ENCODE data around the gene PCCA. TPM values are rescaled to one million over a fixed set of nuclear protein-coding genes. Genes with fewer than 3 reads are reported as not detected.

PCCA gene
- total and polyA plus RNA-seq, 2 donors (not counting 1 experiment from before 2014, with no cell fraction given): 4.8 to 17.4 TPM

GRCh38 chr13:100333141-100333540, 244.2 kb downstream of the PCCA start:
- intact Hi-C loops (cut with micrococcal nuclease): no loop called here
- H3K9me3 ChIP-seq (ENCODE audit: control extremely low read depth in 1 of 3, control insufficient read depth in 2 of 3, insufficient read depth in 1 of 3, low read length in 2 of 3): peaks cover 0 to 4% (median 2%) of the 10 kb centered on the region in 3 donors
- no peak overlapping the region for H3K27ac Mint-ChIP-seq
- no peak overlapping the region for H3K4me3 ChIP-seq (ENCODE audit: control extremely low read depth in 1 of 5, extremely low read depth in 1 of 5, insufficient read depth in 1 of 5, low read depth in 2 of 5, low read length in 4 of 5)
- no peaks in the 10 kb centered on the region for H3K27me3 Mint-ChIP-seq
- H3K9ac ChIP-seq (ENCODE audit: low read length): no peak overlapping the region
- no peaks in the 10 kb centered on the region for H3K27me3 ChIP-seq (replicated peaks in 1 of 4; ENCODE audit: control extremely low read depth in 1 of 4, control insufficient read depth in 3 of 4, insufficient read depth in 4 of 4, low read length in 3 of 4)
- H2AFZ ChIP-seq (ENCODE audit: insufficient read depth, low read depth, low read length, poor library complexity, severe bottlenecking): no peak overlapping the region
- peaks cover 6% of the 10 kb centered on the region for H3K9me3 Mint-ChIP-seq (ENCODE audit: insufficient read depth)
- POLR2A ChIA-PET: no interaction called here
- H3K36me3 ChIP-seq (replicated peaks in 1 of 2; ENCODE audit: control extremely low read depth in 1 of 2, control insufficient read depth in 1 of 2, extremely low read depth in 1 of 2, insufficient read depth in 2 of 2, low read length in 1 of 2): no peaks in the 10 kb centered on the region
- no CpG with 5 or more reads among the region's 1 CpG for WGBS (ENCODE audit: insufficient coverage)
- CTCF ChIA-PET: no interaction called here
- H3K4me1 Mint-ChIP-seq: no peaks in the 10 kb centered on the region
- no peaks in the 10 kb centered on the region for H3K79me2 ChIP-seq (ENCODE audit: control insufficient read depth, insufficient read depth, low read length)
- no peak for ATAC-seq (ENCODE audit: low read depth)
- H3K27ac ChIP-seq (ENCODE audit: low read length in 2 of 2): no peak overlapping the region
- TF ChIP-seq, protein P1, sequence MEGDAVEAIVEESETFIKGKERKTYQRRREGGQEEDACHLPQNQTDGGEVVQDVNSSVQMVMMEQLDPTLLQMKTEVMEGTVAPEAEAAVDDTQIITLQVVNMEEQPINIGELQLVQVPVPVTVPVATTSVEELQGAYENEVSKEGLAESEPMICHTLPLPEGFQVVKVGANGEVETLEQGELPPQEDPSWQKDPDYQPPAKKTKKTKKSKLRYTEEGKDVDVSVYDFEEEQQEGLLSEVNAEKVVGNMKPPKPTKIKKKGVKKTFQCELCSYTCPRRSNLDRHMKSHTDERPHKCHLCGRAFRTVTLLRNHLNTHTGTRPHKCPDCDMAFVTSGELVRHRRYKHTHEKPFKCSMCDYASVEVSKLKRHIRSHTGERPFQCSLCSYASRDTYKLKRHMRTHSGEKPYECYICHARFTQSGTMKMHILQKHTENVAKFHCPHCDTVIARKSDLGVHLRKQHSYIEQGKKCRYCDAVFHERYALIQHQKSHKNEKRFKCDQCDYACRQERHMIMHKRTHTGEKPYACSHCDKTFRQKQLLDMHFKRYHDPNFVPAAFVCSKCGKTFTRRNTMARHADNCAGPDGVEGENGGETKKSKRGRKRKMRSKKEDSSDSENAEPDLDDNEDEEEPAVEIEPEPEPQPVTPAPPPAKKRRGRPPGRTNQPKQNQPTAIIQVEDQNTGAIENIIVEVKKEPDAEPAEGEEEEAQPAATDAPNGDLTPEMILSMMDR (IDR thresholded peaks at IDR 0.05): no peak
- no peak for TF ChIP-seq EZH2 (IDR thresholded peaks at IDR 0.05; ENCODE audit: borderline replicate concordance, insufficient read depth, low read depth, low read length, poor library complexity, severe bottlenecking)
- no peak overlapping the region for H3K4me2 ChIP-seq (replicated peaks; ENCODE audit: low read depth, low read length, poor library complexity, severe bottlenecking)
- H3K4me3 Mint-ChIP-seq: no peak overlapping the region
- no peak for DNase-seq
- no peaks in the 10 kb centered on the region for H4K20me1 ChIP-seq (ENCODE audit: control insufficient read depth, insufficient read depth, low read length, poor library complexity, severe bottlenecking)
- no peaks in the 10 kb centered on the region for H3K4me1 ChIP-seq (ENCODE audit: control insufficient read depth in 2 of 2, insufficient read depth in 2 of 2, low read length in 2 of 2)

GRCh38 chr13:100334214-100334613, 245.3 kb downstream of the PCCA start:
- TF ChIP-seq, protein P1 (IDR thresholded peaks at IDR 0.05): no peak
- no peak for TF ChIP-seq EZH2 (IDR thresholded peaks at IDR 0.05; ENCODE audit: borderline replicate concordance, insufficient read depth, low read depth, low read length, poor library complexity, severe bottlenecking)
- POLR2A ChIA-PET: no interaction called here
- no peak overlapping the region for H3K27ac ChIP-seq (ENCODE audit: low read length in 2 of 2)
- ATAC-seq (ENCODE audit: low read depth) (no peak), DNase-seq (no peak)
- no peaks in the 10 kb centered on the region for H3K27me3 ChIP-seq (replicated peaks in 1 of 4; ENCODE audit: control extremely low read depth in 1 of 4, control insufficient read depth in 3 of 4, insufficient read depth in 4 of 4, low read length in 3 of 4)
- no peaks in the 10 kb centered on the region for H4K20me1 ChIP-seq (ENCODE audit: control insufficient read depth, insufficient read depth, low read length, poor library complexity, severe bottlenecking)
- no peak overlapping the region for H3K9ac ChIP-seq (ENCODE audit: low read length)
- Mint-ChIP-seq H3K4me3 (no peak overlapping the region), H3K9me3 (ENCODE audit: insufficient read depth) (peaks cover 6% of the 10 kb centered on the region), H3K27me3 (no peaks in the 10 kb centered on the region), H3K4me1 (no peaks in the 10 kb centered on the region), H3K27ac (no peak overlapping the region)
- CTCF ChIA-PET: no interaction called here
- H3K9me3 ChIP-seq (ENCODE audit: control extremely low read depth in 1 of 3, control insufficient read depth in 2 of 3, insufficient read depth in 1 of 3, low read length in 2 of 3): peaks cover 0 to 4% (median 2%) of the 10 kb centered on the region in 3 donors
- H3K79me2 ChIP-seq (ENCODE audit: control insufficient read depth, insufficient read depth, low read length): no peaks in the 10 kb centered on the region
- no CpG with 5 or more reads among the region's 1 CpG for WGBS (ENCODE audit: insufficient coverage)
- no peak overlapping the region for H3K4me2 ChIP-seq (replicated peaks; ENCODE audit: low read depth, low read length, poor library complexity, severe bottlenecking)
- H3K36me3 ChIP-seq (replicated peaks in 1 of 2; ENCODE audit: control extremely low read depth in 1 of 2, control insufficient read depth in 1 of 2, extremely low read depth in 1 of 2, insufficient read depth in 2 of 2, low read length in 1 of 2): no peaks in the 10 kb centered on the region
- no peak overlapping the region for H3K4me3 ChIP-seq (ENCODE audit: control extremely low read depth in 1 of 5, extremely low read depth in 1 of 5, insufficient read depth in 1 of 5, low read depth in 2 of 5, low read length in 4 of 5)
- no peaks in the 10 kb centered on the region for H3K4me1 ChIP-seq (ENCODE audit: control insufficient read depth in 2 of 2, insufficient read depth in 2 of 2, low read length in 2 of 2)
- no peak overlapping the region for H2AFZ ChIP-seq (ENCODE audit: insufficient read depth, low read depth, low read length, poor library complexity, severe bottlenecking)
- intact Hi-C loops (cut with micrococcal nuclease): no loop called here
